ENCODE measurements around the gene NUSAP1.
"Not testable (repeated sequence)": the region's sequence is repeated elsewhere in the genome, so short reads cannot be mapped to it uniquely, and the experiment has no call there.

NUSAP1 gene

GRCh38 chr15:41416128-41416741 is 83.6 kb downstream of the NUSAP1 start:
- no peak for DNase-seq

GRCh38 chr15:41416742-41417417 is 84.2 kb downstream of the NUSAP1 start, which contains the start of gene RTF1:
Gene RTF1 (plus strand): TSS chr15:41417095. CDS start chr15:41417116, 21 bp downstream.
- no peak for DNase-seq

- DNase-seq = no peak
These were observed 84.9 kb downstream of the NUSAP1 start for GRCh38 chr15:41417418-41418195.

- DNase-seq = no peak
These were observed 91.4 kb downstream of the NUSAP1 start for GRCh38 chr15:41423979-41424659.

- DNase-seq = no peak
These were observed 92.1 kb downstream of the NUSAP1 start for GRCh38 chr15:41424809-41425208.

GRCh38 chr15:41425907-41426306 is 93.2 kb downstream of the NUSAP1 start:
- not testable (repeated sequence) for DNase-seq

- DNase-seq = no peak
These were observed 96.6 kb downstream of the NUSAP1 start for GRCh38 chr15:41429003-41429890.

All from NCI-H187 treated with DMSO at 0.1 percent for 48 hours (cell line).